Pons (tissue), 1 donor: ENCODE measurements around the gene LRCH1.

Experiments
- DNase-seq: peaks from one replicate; pipeline ENCODE4 v3.0.0-alpha.2; 2016; ENCODE audit warnings: low spot score

Gene LRCH1

DNA sequence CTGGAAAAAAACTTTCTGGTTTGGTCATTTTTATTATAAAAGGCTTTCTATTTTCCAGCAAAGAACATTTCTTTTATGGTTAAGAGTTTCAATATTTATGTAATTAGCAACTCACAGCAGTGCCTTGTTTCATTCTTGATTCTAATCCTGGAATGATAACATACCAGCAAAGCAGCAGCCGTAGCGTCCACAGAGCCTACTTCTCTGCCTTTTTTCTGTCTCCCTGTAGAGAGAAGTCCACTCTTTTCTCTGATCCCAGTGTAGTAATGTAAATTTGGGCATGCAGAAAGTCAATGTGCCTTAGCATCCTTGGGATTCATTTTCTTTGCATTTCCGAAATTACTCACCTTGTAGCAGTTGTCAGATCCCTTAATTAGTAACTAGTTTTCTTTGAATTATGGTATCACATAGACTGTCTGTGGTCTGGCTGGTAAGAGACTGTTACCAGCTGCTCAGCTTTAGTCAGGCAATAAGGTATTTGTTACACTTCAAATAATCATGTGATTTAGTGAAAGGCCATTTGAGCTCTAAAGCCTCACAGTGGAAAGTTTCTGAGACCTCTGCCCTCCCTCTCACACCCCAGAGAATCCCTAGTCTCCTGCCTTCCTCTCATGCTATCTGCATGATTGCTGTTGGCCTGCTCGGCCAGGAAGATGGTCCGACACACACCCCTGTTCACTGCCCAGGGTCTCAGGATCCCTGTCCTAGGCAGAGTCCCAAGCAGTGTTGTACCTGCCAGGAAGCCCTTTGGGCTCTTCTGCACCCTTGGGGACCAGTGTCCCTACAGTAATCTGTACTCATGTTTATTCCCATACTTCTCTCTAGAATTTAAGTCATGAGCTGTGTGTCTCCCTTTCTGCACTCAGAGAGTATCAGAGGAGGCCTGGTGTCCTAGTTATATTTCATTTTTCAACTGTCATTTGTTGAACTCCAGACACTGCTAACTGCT, 86.3 kb downstream of the LRCH1 start:
- no peak for DNase-seq

DNA sequence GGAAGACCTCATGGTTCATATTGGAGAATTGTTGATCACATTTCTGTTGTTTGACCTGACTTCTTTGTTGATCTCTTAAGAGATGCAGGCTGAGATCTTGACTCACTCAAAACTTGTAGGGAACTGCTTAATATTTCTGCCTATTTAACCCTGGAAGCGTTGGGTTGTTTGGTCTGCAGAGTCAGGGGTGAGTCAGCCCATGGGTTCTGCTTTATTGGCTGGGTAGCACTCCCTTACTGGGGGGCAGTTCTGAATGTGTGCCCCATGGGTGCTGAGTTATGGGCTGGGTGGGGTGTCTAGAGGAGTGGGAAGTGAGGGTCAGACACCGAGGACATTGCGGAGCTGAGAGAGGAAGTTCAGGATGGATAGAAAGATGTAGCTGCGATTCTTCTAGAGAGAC, 87.9 kb downstream of the LRCH1 start:
- no peak for DNase-seq

DNA sequence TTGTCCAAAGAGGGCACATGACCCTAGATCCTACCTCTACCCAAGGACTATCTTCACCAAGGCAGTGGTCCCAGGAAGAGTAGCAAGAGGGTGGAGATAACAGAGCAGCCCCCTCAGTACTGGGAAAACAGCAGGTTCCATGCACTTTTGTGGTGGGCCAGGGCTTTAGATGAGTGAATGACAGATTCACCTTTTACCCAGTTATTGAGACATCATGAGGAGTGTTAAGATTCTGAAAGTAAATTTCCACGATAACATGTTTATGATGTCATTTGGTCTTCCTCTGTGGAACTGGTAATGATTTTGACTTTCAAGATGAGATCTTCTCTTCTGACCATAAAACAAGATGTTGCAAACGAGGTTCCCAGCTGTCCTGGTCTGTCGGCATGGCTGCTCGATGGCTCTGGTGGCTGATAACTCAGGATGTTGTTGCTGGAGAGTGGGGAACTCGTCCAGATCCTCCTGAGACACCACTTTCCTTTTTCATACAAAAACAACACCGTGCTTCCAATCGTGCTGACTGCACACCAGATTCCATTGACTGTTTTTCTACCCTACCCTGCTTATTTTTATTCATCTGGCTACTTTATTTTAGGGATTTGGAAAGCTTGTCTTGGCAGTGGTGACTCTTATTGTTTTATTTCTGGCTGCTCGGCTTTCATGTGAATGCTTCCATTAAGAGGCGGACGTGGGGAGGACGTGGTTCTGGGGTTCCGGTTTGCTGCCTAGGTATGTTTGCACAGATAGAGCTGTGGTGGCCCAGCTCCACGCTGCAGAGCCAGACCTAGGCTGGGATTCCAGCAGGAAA, 88.5 kb downstream of the LRCH1 start:
- DNase-seq = no peak

DNA sequence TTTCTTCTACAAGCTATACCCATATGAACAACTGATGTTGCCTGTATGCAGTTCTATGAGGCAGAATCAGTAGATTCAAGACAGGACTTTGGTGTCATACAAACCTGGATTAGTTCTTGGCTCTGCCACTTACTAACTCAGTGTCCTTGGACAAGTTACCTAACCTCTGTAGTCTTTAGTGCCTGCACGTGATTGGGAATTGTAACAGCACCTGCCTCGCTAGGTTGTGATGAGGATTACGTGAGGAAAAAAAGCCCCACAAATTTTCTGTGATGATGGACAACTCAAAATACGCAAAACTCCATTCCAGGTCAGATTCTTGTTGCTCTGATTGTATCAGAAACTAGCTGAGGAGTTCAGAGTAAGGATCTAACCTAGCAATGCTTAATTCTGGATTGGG, 89.3 kb downstream of the LRCH1 start:
- DNase-seq = no peak

DNA sequence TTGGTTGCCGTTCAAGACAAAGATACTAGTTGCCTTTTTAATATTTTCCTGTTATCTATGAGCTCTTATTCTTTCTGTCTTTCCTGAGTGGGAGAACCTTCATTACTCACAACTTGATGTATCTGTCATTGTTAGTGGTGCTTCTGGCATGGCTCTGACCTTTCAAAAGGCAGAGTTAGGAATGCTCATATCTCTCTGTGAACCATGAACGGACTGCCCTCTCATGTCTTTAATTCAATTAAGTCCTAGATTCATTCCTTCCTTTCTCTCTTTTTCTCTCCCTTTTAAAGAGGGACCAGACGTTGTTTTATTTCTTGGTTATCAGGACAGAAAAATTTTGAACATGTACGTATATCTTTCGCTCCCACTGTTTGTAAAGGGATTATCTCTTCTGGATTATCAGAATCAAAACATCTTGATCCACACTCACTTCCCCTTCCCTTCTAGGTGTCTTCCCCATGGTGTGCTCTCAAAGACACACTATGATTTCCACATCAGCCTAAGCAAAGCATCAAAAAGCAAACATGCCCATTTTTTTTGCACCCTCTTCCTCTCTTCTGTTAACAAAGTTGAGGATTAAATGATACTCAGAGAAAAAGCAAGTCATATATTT, 90.3 kb downstream of the LRCH1 start:
- no peak for DNase-seq

DNA sequence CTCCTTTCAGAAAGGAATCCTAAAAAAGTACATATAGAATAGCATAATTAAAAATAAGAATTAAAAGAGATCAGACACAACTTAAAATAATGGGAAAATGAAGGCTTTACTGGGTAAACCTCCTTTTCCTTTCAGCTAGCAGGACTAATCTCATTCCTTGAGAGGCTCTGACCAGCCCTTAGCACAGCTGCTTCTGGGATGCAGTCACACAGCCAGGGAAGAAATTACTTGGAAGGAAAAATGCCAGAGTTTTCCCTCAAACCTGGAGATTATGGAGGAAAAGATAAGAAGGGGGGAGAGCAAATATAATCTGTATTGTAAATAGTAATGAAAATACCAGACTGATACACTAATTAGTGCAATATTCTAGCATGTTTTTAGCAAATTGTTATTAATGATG, 91.8 kb downstream of the LRCH1 start:
- no peak for DNase-seq

DNA sequence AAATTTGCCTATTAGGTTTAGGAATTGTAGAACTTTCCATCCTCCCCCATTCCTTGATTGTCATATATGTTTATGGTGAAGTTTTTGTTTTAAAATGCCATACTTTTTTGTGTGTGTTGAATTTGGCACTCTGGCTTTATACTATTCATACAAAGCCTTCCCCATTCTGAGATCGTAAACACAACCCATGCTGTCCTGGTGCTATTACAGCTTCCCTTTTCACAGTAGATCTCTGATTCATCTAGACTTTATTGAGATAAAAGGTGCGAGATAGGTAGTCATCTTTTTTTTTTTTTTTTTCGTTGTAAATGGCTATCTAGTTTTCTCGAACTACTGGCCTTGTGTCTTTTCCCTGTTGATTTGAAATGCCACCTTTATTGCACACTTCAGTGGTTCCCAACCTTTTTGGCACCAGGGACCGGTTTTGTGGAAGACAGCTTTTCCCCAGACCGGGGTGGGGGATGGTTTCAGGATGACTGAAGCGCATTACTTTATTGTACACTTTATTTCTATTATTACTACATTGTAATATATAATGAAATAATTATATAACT, 94.6 kb downstream of the LRCH1 start:
- no peak for DNase-seq

DNA sequence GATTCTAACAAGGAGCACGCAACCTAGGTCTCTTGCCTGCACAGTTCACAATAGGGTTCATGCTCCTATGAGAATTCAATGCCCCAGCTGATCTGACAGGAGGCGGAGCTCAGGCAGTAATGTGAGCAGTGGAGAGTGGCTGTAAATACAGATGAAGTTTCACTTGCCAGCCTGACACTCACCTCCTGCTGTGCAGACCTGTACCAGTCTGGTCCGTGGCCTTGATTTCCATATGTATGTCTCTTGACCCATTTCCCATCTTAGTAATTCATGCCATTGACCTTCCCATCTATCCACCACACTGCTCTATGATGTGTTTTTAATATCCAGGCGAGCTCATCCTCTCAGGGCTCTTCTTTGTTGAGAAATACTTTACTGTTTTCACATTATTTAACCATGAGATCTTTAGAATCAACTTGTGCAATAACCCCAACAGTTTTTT, 95.2 kb downstream of the LRCH1 start:
- DNase-seq = no peak

DNA sequence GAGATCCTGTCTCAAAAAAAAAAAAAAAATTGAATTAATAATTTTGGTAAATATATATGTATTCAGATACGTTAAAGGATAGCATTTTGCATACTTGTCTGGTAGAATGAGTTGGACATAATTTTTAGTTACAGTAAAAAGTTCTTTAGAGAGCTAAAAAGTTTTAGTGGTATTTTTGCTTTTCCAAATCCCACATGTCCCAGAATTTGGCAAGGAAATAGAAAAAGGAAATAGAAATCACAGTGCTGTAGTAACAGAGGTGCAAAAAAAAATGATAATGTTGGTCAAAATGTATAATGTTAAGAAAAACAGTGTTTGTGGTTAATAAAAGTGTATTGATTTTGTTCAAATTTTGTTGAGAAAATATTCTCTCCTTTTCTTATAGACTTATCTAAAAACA, 96.8 kb downstream of the LRCH1 start:
- DNase-seq = no peak

DNA sequence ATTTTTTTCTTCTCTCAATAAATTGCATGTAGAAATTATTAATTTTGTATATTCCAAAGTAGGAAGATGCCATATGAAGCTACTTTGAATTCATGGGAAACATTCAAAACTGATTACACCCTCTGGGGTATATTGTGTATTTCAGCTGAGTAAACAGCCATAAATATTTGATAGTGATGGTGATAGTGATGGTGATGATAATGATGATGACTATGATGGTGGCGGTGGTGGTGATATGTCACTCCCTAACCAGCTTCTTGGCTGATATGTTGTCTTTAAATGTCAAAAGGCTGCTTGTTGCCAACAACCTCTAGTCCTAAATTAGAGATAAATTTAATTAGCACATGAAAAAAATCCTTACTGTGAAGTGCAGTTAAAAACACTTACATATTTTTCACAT, 102.0 kb downstream of the LRCH1 start:
- no peak for DNase-seq

DNA sequence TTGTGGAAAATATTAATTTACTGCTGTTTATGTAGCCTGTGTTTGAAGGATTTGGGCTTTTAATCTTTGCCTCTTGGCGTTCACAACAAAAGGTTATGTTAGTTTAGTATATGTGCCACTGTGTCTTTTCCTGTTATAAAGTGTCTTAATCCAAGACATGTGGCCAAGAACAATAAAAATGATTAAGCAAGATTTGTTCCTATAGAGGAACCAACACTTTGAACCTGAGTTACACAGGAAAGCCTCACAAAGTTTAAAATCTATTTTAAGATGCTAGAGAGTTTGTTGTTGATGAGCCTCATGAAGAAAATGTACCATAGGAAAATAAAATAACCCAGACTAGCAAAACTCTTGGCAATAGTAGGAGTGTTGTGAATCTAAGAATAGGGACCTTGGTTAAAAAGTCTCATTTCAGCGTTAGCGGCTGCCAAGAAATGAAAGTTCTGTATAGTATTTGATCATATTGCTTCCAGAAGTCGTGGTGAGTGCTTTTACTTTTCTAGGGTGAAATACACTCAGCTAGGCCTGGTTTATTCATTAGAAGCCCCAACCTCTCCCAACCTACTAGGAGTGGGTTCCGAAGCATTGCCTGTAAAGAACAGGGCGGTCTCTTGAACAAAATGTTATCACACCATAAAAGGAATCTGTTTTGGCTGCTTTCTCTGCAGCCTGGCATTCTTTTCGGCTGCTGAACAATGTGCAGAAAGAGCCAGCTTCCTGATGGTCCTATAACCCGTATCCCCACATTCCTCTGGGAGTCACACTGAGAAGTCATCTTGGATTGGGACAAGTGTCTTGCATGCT, 102.6 kb downstream of the LRCH1 start:
- DNase-seq = no peak

DNA sequence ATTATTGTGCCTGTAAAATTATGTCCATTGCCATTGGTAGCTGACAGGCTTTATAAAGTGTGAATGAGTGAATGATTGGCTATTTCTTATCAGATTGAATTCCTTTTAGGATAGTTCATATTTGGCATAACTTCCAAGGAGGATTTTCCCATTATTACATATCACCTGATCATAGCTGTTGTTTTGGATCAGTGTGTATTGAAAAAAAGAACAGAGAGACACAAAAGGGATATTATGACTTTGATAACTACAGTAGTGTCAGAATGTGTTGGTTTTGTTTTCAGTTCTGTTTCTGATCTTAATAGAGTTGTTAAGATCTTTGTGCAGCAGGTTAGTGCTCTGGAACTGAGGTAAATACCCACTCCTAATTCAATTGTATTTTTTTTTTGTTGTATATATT, 103.8 kb downstream of the LRCH1 start:
- no peak for DNase-seq

DNA sequence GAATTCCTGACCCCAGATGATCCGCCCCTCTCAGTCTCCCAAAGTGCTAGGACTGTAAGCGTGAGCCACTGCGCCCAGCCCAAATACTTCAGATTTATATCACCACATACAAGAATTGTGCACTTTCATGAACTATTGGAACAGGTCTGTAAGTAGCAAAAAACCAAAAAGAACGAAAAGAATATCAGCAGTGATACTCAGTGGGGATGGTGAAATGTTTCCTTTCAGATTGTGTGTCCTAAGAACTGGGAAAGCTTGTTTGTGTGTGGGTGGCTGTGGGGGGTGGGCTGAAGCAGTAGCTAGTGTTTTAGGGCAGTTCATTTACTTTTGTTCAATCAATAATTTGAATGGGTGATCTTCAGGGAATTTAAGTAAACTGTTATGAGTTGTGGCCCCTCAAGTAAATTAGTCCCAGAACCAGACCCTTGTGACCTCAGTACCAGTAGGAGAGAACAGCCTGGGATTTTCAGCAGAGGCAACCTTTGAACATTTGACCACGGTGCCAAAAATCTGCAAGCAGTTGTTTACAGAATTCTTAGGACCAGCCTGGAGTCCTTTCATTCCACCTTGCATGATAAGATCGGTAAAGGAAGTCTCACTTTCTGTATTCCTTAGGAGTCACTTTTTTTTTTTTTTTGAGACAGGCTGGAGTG, 106.6 kb downstream of the LRCH1 start:
- DNase-seq = no peak

DNA sequence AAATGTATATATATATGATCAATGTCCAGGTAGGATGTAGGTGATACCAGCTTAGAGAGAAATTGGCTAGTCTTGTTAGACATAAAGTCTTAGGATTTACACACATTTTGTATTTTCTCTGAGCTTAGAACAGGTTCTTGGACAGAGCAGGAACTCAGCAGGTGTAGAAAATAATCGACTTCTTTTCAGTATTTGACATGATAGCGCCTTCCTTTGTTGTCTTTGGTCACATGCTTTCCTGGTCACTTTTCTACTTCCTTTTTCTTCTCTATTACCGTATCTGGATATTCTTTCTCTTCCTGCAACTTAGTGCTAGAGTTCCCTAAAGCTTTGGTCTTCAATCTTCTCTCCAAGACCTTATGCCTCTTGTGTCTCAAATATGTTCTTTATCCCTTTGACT, 107.4 kb downstream of the LRCH1 start:
- no peak for DNase-seq

DNA sequence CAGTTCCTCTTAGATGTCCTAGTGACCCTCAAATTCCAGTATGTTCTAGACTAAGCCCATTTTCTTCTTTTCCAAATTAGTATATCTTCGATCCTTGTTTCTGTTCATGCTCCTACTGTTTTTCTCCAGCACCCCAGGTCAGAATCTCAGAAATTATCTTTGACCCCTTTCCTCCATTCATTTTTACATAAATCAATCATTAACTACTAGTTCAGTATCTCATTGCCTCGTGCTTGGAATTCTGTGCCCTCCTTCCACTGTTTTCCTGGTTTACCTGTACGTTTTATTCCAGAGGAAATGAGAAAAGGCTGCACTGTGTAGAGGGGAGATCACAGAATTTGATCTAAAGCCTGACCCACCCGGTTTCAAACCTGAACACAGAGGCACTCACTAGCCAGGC, 107.9 kb downstream of the LRCH1 start:
- DNase-seq = no peak

DNA sequence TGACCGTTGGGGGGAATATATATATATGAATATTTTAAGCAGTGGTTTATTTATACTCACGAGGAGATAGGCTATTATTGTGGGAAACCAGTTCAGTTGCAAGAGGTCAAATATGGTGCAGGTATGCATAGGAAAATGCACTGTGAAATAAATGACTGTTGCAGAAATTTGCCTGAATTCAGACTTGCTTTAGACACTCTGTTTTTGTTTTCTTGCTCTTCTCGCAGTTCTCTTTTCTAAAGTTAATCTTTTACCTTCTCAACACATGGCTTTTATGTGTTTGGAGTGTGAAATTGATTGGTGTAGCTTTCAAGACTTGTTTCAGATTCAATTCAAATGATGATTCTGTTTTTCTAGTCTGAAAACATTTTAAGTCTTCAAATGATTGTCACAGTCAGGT, 109.7 kb downstream of the LRCH1 start:
- no peak for DNase-seq

DNA sequence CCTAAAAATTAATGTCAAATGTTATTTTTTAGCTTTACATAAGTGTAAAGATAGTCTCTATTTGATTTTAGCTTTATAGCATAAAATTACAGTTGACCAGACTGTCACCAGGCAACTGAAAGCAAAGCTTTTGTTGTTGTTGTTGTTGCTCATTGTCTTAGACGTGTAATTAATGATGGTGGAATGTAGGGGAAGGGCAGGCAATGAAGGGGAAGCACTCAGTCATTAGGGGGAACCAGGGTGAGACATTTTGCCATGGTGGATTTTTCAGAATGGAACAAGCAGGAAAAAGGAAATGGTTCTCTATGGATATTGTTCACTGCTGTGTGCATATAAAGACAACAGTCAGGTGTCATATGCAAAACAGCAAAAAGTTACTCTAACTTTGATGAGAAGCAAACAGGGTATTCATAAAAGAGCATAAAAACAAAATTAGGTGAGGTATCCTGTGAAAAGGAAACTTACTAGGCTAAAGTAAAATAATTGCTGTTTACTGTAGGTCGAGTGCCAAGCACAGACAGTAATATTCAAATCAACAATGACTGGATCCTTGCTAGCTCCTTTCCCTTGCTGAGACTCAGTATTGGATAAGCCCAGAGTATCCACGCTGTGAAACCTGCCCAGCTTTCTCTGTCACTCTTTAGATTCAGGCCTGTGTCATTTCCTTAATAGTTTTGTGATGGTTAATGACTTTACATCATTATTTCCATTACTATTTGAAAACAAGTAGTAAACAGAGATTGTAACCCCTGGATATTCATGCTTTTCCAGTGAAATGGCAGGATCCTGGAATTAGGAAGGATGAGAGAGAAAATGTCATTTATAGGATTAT, 110.5 kb downstream of the LRCH1 start:
- DNase-seq = no peak

DNA sequence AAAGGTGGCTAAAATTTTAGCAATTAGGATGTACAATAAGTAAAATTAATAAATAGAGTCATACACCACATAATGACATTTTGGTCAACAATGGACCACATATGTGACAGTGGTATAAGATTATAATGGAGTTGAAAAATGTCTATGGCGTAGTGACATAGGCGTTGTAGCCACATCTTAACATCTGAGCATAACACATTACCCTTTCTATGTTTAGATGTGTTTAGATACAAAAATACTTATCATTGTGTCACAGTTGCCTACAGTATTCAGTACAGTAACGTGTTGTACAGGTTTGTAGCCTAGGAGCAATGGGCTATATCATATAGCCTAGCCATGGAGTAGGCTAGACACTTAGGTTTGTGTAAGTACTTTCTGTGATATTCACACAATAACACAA, 111.2 kb downstream of the LRCH1 start:
- DNase-seq = no peak

DNA sequence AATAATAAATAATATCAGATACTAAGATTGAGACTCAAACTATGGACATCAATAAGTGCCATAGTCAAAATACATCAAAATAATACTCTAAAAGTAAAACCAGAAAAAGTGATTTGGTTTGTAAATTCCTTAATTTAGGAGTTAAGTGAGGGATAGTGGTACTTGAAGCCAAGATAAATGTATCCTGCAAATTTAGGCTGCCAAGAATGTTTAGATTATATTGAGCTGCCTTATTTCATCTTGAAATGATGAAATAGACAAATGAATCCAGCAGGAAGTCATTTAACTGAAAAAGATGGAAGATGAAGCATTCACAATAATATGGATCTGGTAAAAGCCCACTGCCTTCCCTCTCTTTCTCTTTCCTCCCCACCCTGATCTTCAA, 112.3 kb downstream of the LRCH1 start:
- no peak for DNase-seq
